ENCODE data around the gene KPNA3. TPM values are rescaled to one million over a fixed set of nuclear protein-coding genes. Genes with fewer than 3 reads are reported as not detected.
"Not testable (repeated sequence)": the region's sequence is repeated elsewhere in the genome, so short reads cannot be mapped to it uniquely, and the experiment has no call there.

Gene KPNA3
- total RNA-seq, 4 donors from 2014 or later = 47.9 to 66.4 (median 55.4) TPM

DNA sequence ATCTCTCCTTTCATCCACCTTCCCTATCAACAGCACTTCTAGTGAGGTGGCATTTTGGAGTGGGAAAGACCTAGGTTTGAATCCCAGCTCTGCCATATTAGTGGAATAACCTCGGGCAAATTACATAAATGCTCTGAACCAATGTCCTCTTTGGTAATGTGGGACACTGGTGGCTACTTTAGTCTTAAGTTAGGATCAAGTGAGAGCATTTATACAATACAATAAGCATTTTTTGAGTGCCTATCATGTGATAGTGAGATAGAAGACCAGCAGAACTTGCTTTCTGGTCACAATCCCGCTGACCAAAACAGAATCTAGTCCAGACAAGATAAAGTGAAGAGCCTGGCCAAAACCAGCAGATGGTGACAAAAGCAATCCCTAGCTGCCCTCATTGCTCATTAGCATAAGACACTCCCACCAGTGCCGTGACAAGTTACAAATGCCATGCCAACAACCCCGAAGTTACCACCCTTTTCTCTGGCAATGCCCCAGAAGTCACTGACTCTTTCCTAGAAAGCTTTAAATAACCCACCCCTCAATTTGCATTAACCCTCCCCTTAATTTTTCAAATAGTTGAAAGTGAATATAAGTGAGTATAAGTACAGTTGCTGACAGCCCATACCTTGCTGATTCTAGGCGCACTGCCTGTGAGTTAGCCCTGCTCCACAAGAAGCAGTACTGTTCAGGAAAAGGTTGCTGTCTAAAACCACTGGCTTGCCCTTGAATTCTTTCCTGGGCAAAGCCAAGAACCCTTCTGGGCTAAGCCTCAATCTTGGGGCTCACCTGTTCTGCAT, 28.9 kb upstream of the KPNA3 start:
- no peak for DNase-seq (ENCODE audit: extremely low spot score)
- TF ChIP-seq POLR2AphosphoS5 (IDR thresholded peaks at IDR 0.05) = no peak
- no peak for TF ChIP-seq EP300 (IDR thresholded peaks at IDR 0.05)
- TF ChIP-seq, protein P1, sequence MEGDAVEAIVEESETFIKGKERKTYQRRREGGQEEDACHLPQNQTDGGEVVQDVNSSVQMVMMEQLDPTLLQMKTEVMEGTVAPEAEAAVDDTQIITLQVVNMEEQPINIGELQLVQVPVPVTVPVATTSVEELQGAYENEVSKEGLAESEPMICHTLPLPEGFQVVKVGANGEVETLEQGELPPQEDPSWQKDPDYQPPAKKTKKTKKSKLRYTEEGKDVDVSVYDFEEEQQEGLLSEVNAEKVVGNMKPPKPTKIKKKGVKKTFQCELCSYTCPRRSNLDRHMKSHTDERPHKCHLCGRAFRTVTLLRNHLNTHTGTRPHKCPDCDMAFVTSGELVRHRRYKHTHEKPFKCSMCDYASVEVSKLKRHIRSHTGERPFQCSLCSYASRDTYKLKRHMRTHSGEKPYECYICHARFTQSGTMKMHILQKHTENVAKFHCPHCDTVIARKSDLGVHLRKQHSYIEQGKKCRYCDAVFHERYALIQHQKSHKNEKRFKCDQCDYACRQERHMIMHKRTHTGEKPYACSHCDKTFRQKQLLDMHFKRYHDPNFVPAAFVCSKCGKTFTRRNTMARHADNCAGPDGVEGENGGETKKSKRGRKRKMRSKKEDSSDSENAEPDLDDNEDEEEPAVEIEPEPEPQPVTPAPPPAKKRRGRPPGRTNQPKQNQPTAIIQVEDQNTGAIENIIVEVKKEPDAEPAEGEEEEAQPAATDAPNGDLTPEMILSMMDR (IDR thresholded peaks at IDR 0.05) = no peak
- TF ChIP-seq POLR2A (IDR thresholded peaks at IDR 0.05; ENCODE audit: low read depth) = no peak
- intact Hi-C loops (cut with DNase I) = no loop called here
- H3K36me3 ChIP-seq = no peaks in the 10 kb centered on the region
- H3K27me3 ChIP-seq = peaks cover 0 to 6% (median 0%) of the 10 kb centered on the region in 4 donors
- WGBS = 77% methylated on average over 5 of the region's 5 CpGs
- H3K27ac ChIP-seq (replicated peaks in 1 of 4) = no peak overlapping the region
- no peak overlapping the region for H3K4me3 ChIP-seq
- H3K9me3 ChIP-seq = no peaks in the 10 kb centered on the region
- no peaks in the 10 kb centered on the region for H3K4me1 ChIP-seq

DNA sequence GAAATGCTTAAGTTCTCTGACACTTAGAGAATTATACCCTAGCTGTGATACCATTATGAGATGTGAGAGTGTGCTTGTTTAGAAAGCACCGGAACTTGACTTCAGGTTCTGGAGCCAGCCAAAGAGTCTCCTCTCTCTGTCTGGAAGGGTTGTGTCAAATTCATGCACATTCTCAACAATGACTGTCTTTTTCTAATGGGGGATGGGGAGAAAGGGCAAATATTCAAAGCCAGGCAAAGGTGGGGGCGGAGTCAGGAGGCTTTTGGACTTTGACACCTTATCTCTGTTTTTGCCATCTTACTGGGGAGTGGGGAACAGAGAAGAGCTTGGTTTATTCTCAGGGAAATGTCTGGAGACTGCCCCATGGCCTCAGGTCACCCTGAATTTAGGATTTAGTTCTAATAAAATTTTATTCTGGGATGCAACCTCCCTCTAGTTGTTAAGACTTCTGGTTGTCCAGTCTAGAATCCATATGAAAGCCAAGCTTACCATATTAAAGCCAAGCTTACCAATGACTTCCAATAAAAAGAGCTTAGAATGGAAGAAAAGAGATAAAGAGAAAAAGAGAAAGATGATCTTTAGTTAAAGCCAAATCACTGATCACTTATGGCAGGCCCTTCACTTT, 28.2 kb upstream of the KPNA3 start:
- no peak overlapping the region for H3K27ac ChIP-seq (replicated peaks in 1 of 4)
- WGBS = 100% methylated on average over 2 of the region's 2 CpGs
- DNase-seq (ENCODE audit: extremely low spot score) = no peak
- H3K9me3 ChIP-seq = no peaks in the 10 kb centered on the region
- no peak overlapping the region for H3K4me3 ChIP-seq
- intact Hi-C loops (cut with DNase I) = no loop called here
- TF ChIP-seq, protein P1 (IDR thresholded peaks at IDR 0.05) = no peak
- TF ChIP-seq POLR2AphosphoS5 (IDR thresholded peaks at IDR 0.05) = no peak
- TF ChIP-seq EP300 (IDR thresholded peaks at IDR 0.05) = no peak
- no peak for TF ChIP-seq POLR2A (IDR thresholded peaks at IDR 0.05; ENCODE audit: low read depth)
- peaks cover 0 to 8% (median 0%) of the 10 kb centered on the region in 4 donors for H3K27me3 ChIP-seq
- no peaks in the 10 kb centered on the region for H3K4me1 ChIP-seq
- no peaks in the 10 kb centered on the region for H3K36me3 ChIP-seq

DNA sequence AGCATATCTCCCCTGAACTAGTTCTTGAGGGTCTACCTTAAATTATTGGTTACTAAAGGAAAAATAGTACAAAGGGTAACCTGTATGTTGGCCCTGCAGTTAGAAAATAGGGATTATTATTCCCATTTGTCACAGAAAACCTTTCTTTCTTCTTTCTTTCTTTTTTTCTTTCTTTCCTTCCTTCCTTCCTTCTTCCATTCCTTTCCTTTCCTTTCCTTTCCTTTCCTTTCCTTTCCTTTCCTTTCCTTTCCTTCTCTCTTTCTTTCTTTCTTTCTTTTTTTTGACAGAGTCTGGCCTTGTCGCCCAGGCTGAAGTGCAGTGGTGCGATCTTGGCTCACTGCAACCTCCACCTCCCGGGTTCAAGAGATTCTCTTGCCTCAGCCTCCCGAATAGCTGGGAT, 23.6 kb upstream of the KPNA3 start:
- H3K4me3 ChIP-seq; DNase-seq (ENCODE audit: extremely low spot score); H3K27ac ChIP-seq (replicated peaks in 1 of 4); intact Hi-C loops (cut with DNase I); H3K4me1 ChIP-seq; H3K36me3 ChIP-seq; H3K27me3 ChIP-seq; H3K9me3 ChIP-seq: not testable (repeated sequence)
- 87% methylated on average over 4 of the region's 4 CpGs for WGBS

DNA sequence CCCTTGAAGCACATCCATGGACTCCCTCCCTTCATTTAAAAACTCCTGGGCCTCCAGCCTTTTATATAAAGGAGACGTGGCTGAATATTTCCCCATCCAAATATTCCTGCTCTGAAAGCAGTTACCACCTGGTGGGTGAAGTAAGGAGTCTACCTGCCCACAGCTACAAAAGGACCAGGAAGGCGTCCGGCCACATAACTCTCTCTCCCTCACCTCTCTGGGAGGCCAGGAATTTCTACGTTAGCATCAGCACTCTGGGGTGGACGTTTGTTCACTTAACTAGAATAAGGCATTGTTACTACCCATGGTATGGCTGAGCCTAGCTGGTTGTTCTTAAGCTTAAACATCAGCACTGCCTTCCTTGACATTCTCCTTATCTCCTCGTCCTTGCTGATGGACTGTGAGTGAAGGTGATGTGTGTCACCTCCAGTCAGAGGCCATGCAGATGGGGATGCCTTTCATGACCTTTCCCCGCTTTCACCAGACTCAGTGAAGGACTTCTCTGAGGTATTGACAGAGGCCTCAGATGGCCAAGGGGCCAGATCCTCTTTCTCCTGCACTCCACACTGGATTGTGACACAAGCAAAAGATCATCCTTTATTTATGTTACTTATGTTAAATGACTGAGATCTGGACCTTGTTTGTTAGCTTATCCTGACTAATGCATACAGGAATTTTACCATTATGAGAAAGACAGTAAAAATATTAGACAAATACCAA, 22.2 kb upstream of the KPNA3 start:
- TF ChIP-seq POLR2AphosphoS5 (IDR thresholded peaks at IDR 0.05) (no peak), POLR2A (IDR thresholded peaks at IDR 0.05; ENCODE audit: low read depth) (no peak)
- no peak for DNase-seq (ENCODE audit: extremely low spot score)
- H3K4me3 ChIP-seq = no peak overlapping the region
- peaks cover 0 to 5% (median 0%) of the 10 kb centered on the region in 4 donors for H3K27me3 ChIP-seq
- H3K27ac ChIP-seq (replicated peaks in 1 of 4) = no peak overlapping the region
- H3K36me3 ChIP-seq = no peaks in the 10 kb centered on the region
- intact Hi-C loops (cut with DNase I) = no loop called here
- H3K4me1 ChIP-seq = no peaks in the 10 kb centered on the region
- 87% methylated on average over 7 of the region's 7 CpGs for WGBS
- H3K9me3 ChIP-seq = no peaks in the 10 kb centered on the region

DNA sequence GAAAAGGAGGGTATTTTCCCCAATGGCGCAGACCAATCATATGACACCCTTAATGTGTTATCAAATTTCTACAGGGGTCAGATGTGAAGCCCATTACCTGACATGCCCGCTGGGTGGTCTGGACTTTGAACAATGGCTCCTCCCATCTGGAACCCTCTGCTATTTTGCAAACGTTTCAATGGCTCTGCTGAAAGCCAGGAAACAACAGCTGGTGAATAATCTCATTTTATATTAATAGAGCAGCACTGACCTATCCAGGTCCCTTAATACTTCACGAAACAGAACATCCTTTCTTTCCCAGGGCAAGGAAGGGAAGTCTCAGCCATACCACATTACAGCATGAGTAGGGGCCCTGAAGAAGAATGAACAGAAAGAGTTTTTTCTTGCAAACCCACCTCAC, 20.3 kb upstream of the KPNA3 start:
- WGBS = 54% methylated on average over 4 of the region's 4 CpGs
- H3K27ac ChIP-seq (replicated peaks in 1 of 4) = no peak overlapping the region
- no peak for DNase-seq (ENCODE audit: extremely low spot score)
- intact Hi-C loops (cut with DNase I) = no loop called here
- TF ChIP-seq POLR2AphosphoS5 (IDR thresholded peaks at IDR 0.05) (no peak), EP300 (IDR thresholded peaks at IDR 0.05) (no peak), POLR2A (IDR thresholded peaks at IDR 0.05; ENCODE audit: low read depth) (no peak)
- TF ChIP-seq, protein P1 (IDR thresholded peaks at IDR 0.05) = no peak
- no peaks in the 10 kb centered on the region for H3K4me1 ChIP-seq
- no peaks in the 10 kb centered on the region for H3K9me3 ChIP-seq
- H3K27me3 ChIP-seq = peaks cover 0 to 5% (median 0%) of the 10 kb centered on the region in 4 donors
- no peaks in the 10 kb centered on the region for H3K36me3 ChIP-seq
- no peak overlapping the region for H3K4me3 ChIP-seq

Measured in esophagus muscularis mucosa (tissue), 4 donors.